HEK293 (cell line): ENCODE results near the gene MERTK.

ENCODE experiments used
- CTCF ChIA-PET: fragments of 350-600 bp; formaldehyde crosslinking; extraction: SDS; loops from one replicate; lab custom pipeline; 2021; ENCODE audit warnings: antibody characterized with exemption; lab: Yijun Ruan, JAX
- POLR2A ChIA-PET: fragments of 300-600 bp; formaldehyde crosslinking; extraction: SDS; loops from one replicate; lab custom pipeline; 2020; ENCODE audit warnings: antibody characterized with exemption, inconsistent platforms; lab: Yijun Ruan, JAX
- H3K27ac ChIP-seq: fragments of 200-500 bp; sonication (Bioruptor generic); 2 replicates; pipeline ENCODE4 v1.5.1; 2014; ENCODE audit warnings: low read depth, low read length, control low read depth, inconsistent platforms; ENCODE audit errors: extremely low read depth
- H3K36me3 ChIP-seq, 2 experiments: fragments of 200-500 bp in 1 of 2; sonication (Bioruptor generic) in 1 of 2; 1 replicate in 1 of 2; 2 replicates in 1 of 2; pipeline ENCODE4 v1.5.1; 2014 to 2017; ENCODE audit warnings: inconsistent platforms in 2 of 2, low read length in 2 of 2; ENCODE audit not compliant: control insufficient read depth in 2 of 2, insufficient read depth in 1 of 2
- H3K4me1 ChIP-seq: fragments of 200-500 bp; sonication (Bioruptor generic); 2 replicates; pipeline ENCODE4 v1.5.1; 2014; ENCODE audit warnings: mild to moderate bottlenecking, low read length, inconsistent platforms; ENCODE audit not compliant: control insufficient read depth, insufficient read depth
- H3K4me3 ChIP-seq: 2 replicates; pipeline ENCODE4 v1.5.1; 2011; ENCODE audit warnings: low read depth, mild to moderate bottlenecking, control low read depth, low read length, moderate library complexity
- H3K9me3 ChIP-seq: fragments of 200-500 bp; sonication (Bioruptor generic); 2 replicates; pipeline ENCODE4 v1.5.1; 2014; ENCODE audit warnings: low read depth, low read length, inconsistent platforms; ENCODE audit not compliant: control insufficient read depth, insufficient read depth
- BCL11A ChIP-seq: fragments of 450-650 bp; formaldehyde crosslinking; IDR thresholded peaks from 2 replicates; pipeline ENCODE4 v1.5.1; 2016; ENCODE audit warnings: low read depth, missing biosample characterization, missing genetic modification characterization
- GLI4 ChIP-seq: fragments of 450-650 bp; formaldehyde crosslinking; IDR thresholded peaks from 2 replicates; pipeline ENCODE4 v1.5.1; 2016; ENCODE audit warnings: missing biosample characterization, missing genetic modification characterization
- SALL2 ChIP-seq: fragments of 450-650 bp; formaldehyde crosslinking; IDR thresholded peaks from 2 replicates; pipeline ENCODE4 v1.5.0; 2017; ENCODE audit warnings: missing biosample characterization, mild to moderate bottlenecking, missing genetic modification characterization, borderline replicate concordance
- SP2 ChIP-seq: fragments of 450-650 bp; formaldehyde crosslinking; IDR thresholded peaks from 2 replicates; pipeline ENCODE4 v1.5.1; 2016; ENCODE audit warnings: missing biosample characterization, missing genetic modification characterization
- ZBTB1 ChIP-seq: fragments of 450-650 bp; formaldehyde crosslinking; IDR thresholded peaks from 2 replicates; pipeline ENCODE4 v1.5.1; 2016; ENCODE audit warnings: missing biosample characterization, missing genetic modification characterization
- ZBTB21 ChIP-seq: fragments of 450-650 bp; formaldehyde crosslinking; IDR thresholded peaks from 2 replicates; pipeline ENCODE4 v1.5.1; 2017; ENCODE audit warnings: missing biosample characterization, missing genetic modification characterization
- ZFP37 ChIP-seq: fragments of 450-650 bp; formaldehyde crosslinking; IDR thresholded peaks from 2 replicates; pipeline ENCODE4 v1.5.1; 2016; ENCODE audit warnings: missing biosample characterization, missing genetic modification characterization
- ZNF10 ChIP-seq: fragments of 450-650 bp; formaldehyde crosslinking; IDR thresholded peaks from 2 replicates; pipeline ENCODE4 v1.5.1; 2017; ENCODE audit warnings: missing biosample characterization, missing genetic modification characterization
- ZNF112 ChIP-seq: fragments of 450-650 bp; formaldehyde crosslinking; IDR thresholded peaks from 2 replicates; pipeline ENCODE4 v1.5.0; 2017; ENCODE audit warnings: missing biosample characterization, missing genetic modification characterization
- ZNF140 ChIP-seq: fragments of 450-650 bp; formaldehyde crosslinking; IDR thresholded peaks from 2 replicates; pipeline ENCODE4 v1.5.1; 2016; ENCODE audit warnings: missing biosample characterization, missing genetic modification characterization
- ZNF184 ChIP-seq: fragments of 450-650 bp; IDR thresholded peaks from 2 replicates; pipeline ENCODE4 v1.5.1; 2018; ENCODE audit warnings: missing biosample characterization, mild to moderate bottlenecking, missing genetic modification characterization
- ZNF214 ChIP-seq: fragments of 450-650 bp; formaldehyde crosslinking; IDR thresholded peaks from 2 replicates; pipeline ENCODE4 v1.5.1; 2017; ENCODE audit warnings: missing biosample characterization, mild to moderate bottlenecking, missing genetic modification characterization, borderline replicate concordance
- ZNF266 ChIP-seq: fragments of 450-650 bp; formaldehyde crosslinking; IDR thresholded peaks from 2 replicates; pipeline ENCODE4 v1.5.1; 2016; ENCODE audit warnings: missing biosample characterization, missing genetic modification characterization, low read depth
- ZNF341 ChIP-seq: fragments of 450-650 bp; formaldehyde crosslinking; IDR thresholded peaks from 2 replicates; pipeline ENCODE4; 2016; ENCODE audit warnings: low read depth, missing biosample characterization, missing genetic modification characterization
- ZNF366 ChIP-seq: fragments of 450-650 bp; formaldehyde crosslinking; conservative IDR thresholded peaks from 2 replicates; pipeline ENCODE4 v1.5.1; 2016; ENCODE audit warnings: missing biosample characterization, missing genetic modification characterization
- ZNF391 ChIP-seq: fragments of 450-650 bp; formaldehyde crosslinking; IDR thresholded peaks from 2 replicates; pipeline ENCODE4 v1.5.1; 2016; ENCODE audit warnings: low read depth, missing biosample characterization, missing genetic modification characterization, borderline replicate concordance
- ZNF501 ChIP-seq: fragments of 450-650 bp; formaldehyde crosslinking; IDR thresholded peaks from 2 replicates; pipeline ENCODE4 v1.5.1; 2016; ENCODE audit warnings: missing biosample characterization, missing genetic modification characterization
- ZNF510 ChIP-seq: fragments of 450-650 bp; formaldehyde crosslinking; IDR thresholded peaks from 2 replicates; pipeline ENCODE4 v1.5.1; 2018; ENCODE audit warnings: mild to moderate bottlenecking, missing genetic modification characterization, missing biosample characterization; ENCODE audit not compliant: insufficient replicate concordance
- ZNF514 ChIP-seq: fragments of 450-650 bp; formaldehyde crosslinking; IDR thresholded peaks from 2 replicates; pipeline ENCODE4 v1.5.1; 2016; ENCODE audit warnings: missing biosample characterization, missing genetic modification characterization
- ZNF561 ChIP-seq: fragments of 450-650 bp; IDR thresholded peaks from 2 replicates; pipeline ENCODE4 v1.5.1; 2018; ENCODE audit warnings: missing biosample characterization, missing genetic modification characterization, borderline replicate concordance
- ZNF621 ChIP-seq: fragments of 450-650 bp; formaldehyde crosslinking; IDR thresholded peaks from 2 replicates; pipeline ENCODE4 v1.5.1; 2017; ENCODE audit warnings: missing biosample characterization, missing genetic modification characterization
- ZNF670 ChIP-seq: fragments of 450-650 bp; formaldehyde crosslinking; IDR thresholded peaks from 2 replicates; pipeline ENCODE4 v1.5.1; 2016; ENCODE audit warnings: missing biosample characterization, missing genetic modification characterization, low read depth
- ZNF830 ChIP-seq: fragments of 450-650 bp; IDR thresholded peaks from 2 replicates; pipeline ENCODE4 v1.5.0; 2018; ENCODE audit warnings: missing biosample characterization, missing genetic modification characterization, low read depth, mild to moderate bottlenecking, moderate library complexity
- ZNF837 ChIP-seq: fragments of 450-650 bp; formaldehyde crosslinking; IDR thresholded peaks from 2 replicates; pipeline ENCODE4 v1.5.1; 2016; ENCODE audit warnings: missing biosample characterization, missing genetic modification characterization
- TF ChIP-seq, protein P1 (sequence below): fragments of 450-650 bp; formaldehyde crosslinking; IDR thresholded peaks from 2 replicates; pipeline ENCODE4 v1.5.1; 2016; ENCODE audit warnings: missing biosample characterization, missing genetic modification characterization
- TF ChIP-seq, protein P2 (sequence below): fragments of 450-650 bp; IDR thresholded peaks from 2 replicates; pipeline ENCODE4 v1.5.1; 2018; ENCODE audit warnings: missing biosample characterization, mild to moderate bottlenecking, missing genetic modification characterization
- TF ChIP-seq, protein P3 (sequence below): fragments of 450-650 bp; formaldehyde crosslinking; IDR thresholded peaks from 2 replicates; pipeline ENCODE4 v1.5.1; 2017; ENCODE audit warnings: missing biosample characterization, missing genetic modification characterization

The MERTK gene

DNA sequence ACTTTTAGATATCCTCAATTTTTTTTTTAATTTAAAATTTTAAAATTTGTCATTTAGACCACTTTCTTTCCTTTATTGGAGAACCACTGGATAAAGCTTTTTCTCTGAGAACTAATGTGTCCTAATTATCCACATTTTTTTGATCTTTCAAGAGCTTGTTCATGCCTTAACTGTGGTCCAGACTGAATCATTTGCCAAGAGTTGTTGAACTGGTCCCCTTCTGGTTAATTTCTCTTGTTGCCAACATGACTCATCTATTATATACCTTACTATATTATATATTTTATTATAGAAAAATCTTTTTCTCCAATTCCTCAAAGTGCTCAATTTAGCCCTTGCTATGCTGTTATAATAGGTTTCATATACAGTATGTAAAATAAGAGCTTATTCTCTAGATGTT is 103.5 kb downstream of the MERTK start:
- ChIA-PET CTCF (no interaction called here), POLR2A (no interaction called here)
- H3K4me3 ChIP-seq = no peak overlapping the region
- no peaks in the 10 kb centered on the region for H3K9me3 ChIP-seq
- H3K36me3 ChIP-seq = peaks cover 10 to 34% of the 10 kb centered on the region in 2 experiments
- no peaks in the 10 kb centered on the region for H3K4me1 ChIP-seq
- no peak overlapping the region for H3K27ac ChIP-seq
- TF ChIP-seq ZBTB1 (tag by site-specific recombination) = no peak
- TF ChIP-seq ZNF266 = no peak
- no peak for TF ChIP-seq ZNF112
- TF ChIP-seq ZNF561 (tag by site-specific recombination) = no peak
- TF ChIP-seq ZNF391 (tag by site-specific recombination) = no peak
- TF ChIP-seq ZNF621 (tag by site-specific recombination) = no peak
- no peak for TF ChIP-seq ZNF366 (tag by site-specific recombination)
- TF ChIP-seq ZBTB21 (tag by site-specific recombination) = no peak
- no peak for TF ChIP-seq SP2
- TF ChIP-seq ZNF140 (tag by site-specific recombination) = no peak
- no peak for TF ChIP-seq SALL2 (tag by site-specific recombination)
- TF ChIP-seq, protein P1, sequence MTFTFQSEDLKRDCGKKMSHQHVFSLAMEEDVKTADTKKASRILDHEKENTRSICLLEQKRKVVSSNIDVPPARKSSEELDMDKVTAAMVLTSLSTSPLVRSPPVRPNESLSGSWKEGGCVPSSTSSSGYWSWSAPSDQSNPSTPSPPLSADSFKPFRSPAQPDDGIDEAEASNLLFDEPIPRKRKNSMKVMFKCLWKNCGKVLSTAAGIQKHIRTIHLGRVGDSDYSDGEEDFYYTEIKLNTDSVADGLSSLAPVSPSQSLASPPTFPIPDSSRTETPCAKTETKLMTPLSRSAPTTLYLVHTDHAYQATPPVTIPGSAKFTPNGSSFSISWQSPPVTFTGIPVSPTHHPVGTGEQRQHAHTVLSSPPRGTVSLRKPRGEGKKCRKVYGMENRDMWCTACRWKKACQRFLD (tag by site-specific recombination) = no peak
- TF ChIP-seq ZNF514 (tag by site-specific recombination) = no peak
- no peak for TF ChIP-seq ZNF837
- TF ChIP-seq ZNF830 (tag by site-specific recombination) = no peak
- TF ChIP-seq ZNF184 (tag by site-specific recombination) = no peak

DNA sequence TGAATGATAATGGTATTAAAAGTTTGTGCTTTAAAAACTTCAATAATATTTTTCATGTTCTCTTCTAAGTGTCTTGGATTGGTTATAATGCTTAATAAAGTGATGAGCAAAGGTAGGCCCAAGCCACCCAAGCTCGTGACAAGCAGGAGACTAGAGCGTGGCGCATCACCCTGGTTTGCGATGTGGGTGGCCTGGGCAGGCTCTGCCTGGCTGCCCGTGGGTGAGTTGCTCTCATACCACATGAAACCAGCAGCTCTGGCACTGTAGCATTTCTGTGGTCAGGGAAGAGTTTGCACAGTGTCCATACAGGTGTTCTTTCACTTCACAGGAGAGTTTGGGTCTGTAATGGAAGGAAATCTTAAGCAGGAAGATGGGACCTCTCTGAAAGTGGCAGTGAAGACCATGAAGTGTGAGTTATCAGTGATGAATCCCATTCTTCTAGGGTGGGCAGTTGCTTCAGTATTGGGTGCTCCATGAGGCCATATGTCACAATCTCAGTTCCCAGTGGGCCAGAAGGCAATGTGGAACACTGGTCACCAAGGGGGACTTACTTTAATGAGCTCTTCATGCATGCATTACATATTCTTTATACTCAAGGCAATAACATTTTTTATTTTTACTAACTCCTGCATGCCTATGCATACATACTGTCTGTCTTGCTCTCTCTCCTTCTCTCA is 105.3 kb downstream of the MERTK start:
- Histone ChIP-seq H3K27ac (no peak overlapping the region), H3K4me1 (no peaks in the 10 kb centered on the region), H3K4me3 (no peak overlapping the region), H3K36me3 (peaks cover 0 to 24% of the 10 kb centered on the region in 2 experiments; a peak in 2 of 3 replicates), H3K9me3 (no peaks in the 10 kb centered on the region)
- ChIA-PET CTCF (no interaction called here), POLR2A (no interaction called here)
- TF ChIP-seq ZNF214 (no peak), ZNF341 (tag by site-specific recombination) (no peak), ZNF510 (tag by site-specific recombination) (no peak), BCL11A (tag by site-specific recombination) (no peak), ZFP37 (tag by site-specific recombination) (no peak), GLI4 (no peak), ZNF501 (tag by site-specific recombination) (no peak), ZNF670 (tag by site-specific recombination) (no peak), ZNF10 (tag by site-specific recombination) (no peak)
- TF ChIP-seq, protein P2, sequence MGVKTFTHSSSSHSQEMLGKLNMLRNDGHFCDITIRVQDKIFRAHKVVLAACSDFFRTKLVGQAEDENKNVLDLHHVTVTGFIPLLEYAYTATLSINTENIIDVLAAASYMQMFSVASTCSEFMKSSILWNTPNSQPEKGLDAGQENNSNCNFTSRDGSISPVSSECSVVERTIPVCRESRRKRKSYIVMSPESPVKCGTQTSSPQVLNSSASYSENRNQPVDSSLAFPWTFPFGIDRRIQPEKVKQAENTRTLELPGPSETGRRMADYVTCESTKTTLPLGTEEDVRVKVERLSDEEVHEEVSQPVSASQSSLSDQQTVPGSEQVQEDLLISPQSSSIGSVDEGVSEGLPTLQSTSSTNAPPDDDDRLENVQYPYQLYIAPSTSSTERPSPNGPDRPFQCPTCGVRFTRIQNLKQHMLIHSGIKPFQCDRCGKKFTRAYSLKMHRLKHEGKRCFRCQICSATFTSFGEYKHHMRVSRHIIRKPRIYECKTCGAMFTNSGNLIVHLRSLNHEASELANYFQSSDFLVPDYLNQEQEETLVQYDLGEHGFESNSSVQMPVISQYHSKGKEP (tag by site-specific recombination) = no peak
- TF ChIP-seq, protein P3, sequence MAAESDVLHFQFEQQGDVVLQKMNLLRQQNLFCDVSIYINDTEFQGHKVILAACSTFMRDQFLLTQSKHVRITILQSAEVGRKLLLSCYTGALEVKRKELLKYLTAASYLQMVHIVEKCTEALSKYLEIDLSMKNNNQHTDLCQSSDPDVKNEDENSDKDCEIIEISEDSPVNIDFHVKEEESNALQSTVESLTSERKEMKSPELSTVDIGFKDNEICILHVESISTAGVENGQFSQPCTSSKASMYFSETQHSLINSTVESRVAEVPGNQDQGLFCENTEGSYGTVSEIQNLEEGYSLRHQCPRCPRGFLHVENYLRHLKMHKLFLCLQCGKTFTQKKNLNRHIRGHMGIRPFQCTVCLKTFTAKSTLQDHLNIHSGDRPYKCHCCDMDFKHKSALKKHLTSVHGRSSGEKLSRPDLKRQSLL (tag by site-specific recombination) = no peak
